Activated CD8-positive, alpha-beta T cell treated with anti-CD3 and anti-CD28 coated beads for 36 hours (primary cell): ENCODE measurements around the gene LRRC40. TPM values are rescaled to one million over a fixed set of nuclear protein-coding genes. Genes with fewer than 3 reads are reported as not detected.

ENCODE experiments used
- ATAC-seq: fragments of 200-7000 bp; cut with Tn5 transposase; one replicate; pipeline ENCODE4 v1.10.0; 2021; ENCODE audit warnings: mild to moderate bottlenecking, moderate library complexity
- CTCF ChIA-PET: fragments of 350-600 bp; sonication (Branson Sonifier 250); formaldehyde crosslinking; loops from one replicate; lab custom pipeline; 2021; ENCODE audit warnings: antibody characterized with exemption; lab: Charles Lee
- POLR2A ChIA-PET: fragments of 350-600 bp; sonication (Branson Sonifier 250); formaldehyde crosslinking; loops from one replicate; lab custom pipeline; 2021; ENCODE audit warnings: antibody characterized with exemption; lab: Charles Lee
- DNase-seq: peaks from one replicate; pipeline ENCODE4 v3.0.0-alpha.2; 2020
- H3K27ac Mint-ChIP-seq: one replicate; pipeline ENCODE4 v1.8.0; 2021; ENCODE audit warnings: mild to moderate bottlenecking, mixed read lengths
- H3K27me3 Mint-ChIP-seq: one replicate; pipeline ENCODE4 v1.8.0; 2021; ENCODE audit warnings: mixed read lengths
- H3K36me3 Mint-ChIP-seq: one replicate; pipeline ENCODE4 v1.8.0; 2021; ENCODE audit warnings: low read depth, mixed read lengths
- H3K4me1 Mint-ChIP-seq: one replicate; pipeline ENCODE4 v1.8.0; 2021; ENCODE audit warnings: low read depth, mixed read lengths
- H3K4me3 Mint-ChIP-seq: one replicate; pipeline ENCODE4 v1.8.0; 2021; ENCODE audit warnings: mild to moderate bottlenecking, moderate library complexity, mixed read lengths
- H3K9me3 Mint-ChIP-seq: one replicate; pipeline ENCODE4 v1.8.0; 2021; ENCODE audit warnings: mixed read lengths
- CTCF ChIP-seq: fragments of 200-600 bp; IDR thresholded peaks from one replicate; pipeline ENCODE4 v1.8.0; 2022; ENCODE audit warnings: antibody characterized with exemption, mild to moderate bottlenecking
- intact Hi-C: fragments of 100-400 bp; cut with micrococcal nuclease; formaldehyde crosslinking; loops from one replicate; pipeline ENCODE4 v1.10.0; 2022
- total RNA-seq, 2 experiments: library from RNA; stranded (reverse); gene quantifications; one replicate each; pipeline ENCODE4 v1.2.3, GENCODE V29; 2021

Gene LRRC40
- total RNA-seq, 2 experiments from 2014 or later, result 20.9 to 21.0 TPM

- H3K9me3 Mint-ChIP-seq, result no peaks in the 10 kb centered on the region
- H3K27me3 Mint-ChIP-seq, result no peaks in the 10 kb centered on the region
- H3K4me1 Mint-ChIP-seq, result no peaks in the 10 kb centered on the region
- no peak for TF ChIP-seq CTCF
- ATAC-seq, result no peak
- H3K36me3 Mint-ChIP-seq, result no peaks in the 10 kb centered on the region
- intact Hi-C loops, result no loop called here
- no peak for DNase-seq
- H3K4me3 Mint-ChIP-seq, result no peak overlapping the region
- H3K27ac Mint-ChIP-seq, result no peak overlapping the region
- ChIA-PET POLR2A (no interaction called here), CTCF (interaction anchor here (1.6 to 3.8 kb wide), 2 partner anchors 8 to 11 kb away, joined by 4 to 23 read pairs; no protein-coding TSS in a partner anchor)
These were observed 64.5 kb downstream of the LRRC40 start for GRCh38 chr1:70140894-70141293.

GRCh38 chr1:70140343-70140742 lies 65.0 kb downstream of the LRRC40 start:
- Mint-ChIP-seq H3K4me1 (no peaks in the 10 kb centered on the region), H3K9me3 (no peaks in the 10 kb centered on the region), H3K27ac (no peak overlapping the region), H3K4me3 (no peak overlapping the region), H3K27me3 (peaks cover 1% of the 10 kb centered on the region), H3K36me3 (no peaks in the 10 kb centered on the region)
- intact Hi-C loops, result no loop called here
- POLR2A ChIA-PET, result no interaction called here
- no peak for DNase-seq
- no peak for ATAC-seq
- CTCF ChIA-PET, result interaction anchor here (1.3 to 1.6 kb wide), 2 partner anchors 9 to 10 kb away, joined by 4 read pairs; no protein-coding TSS in a partner anchor
- TF ChIP-seq CTCF, result no peak

GRCh38 chr1:70134148-70134547 lies 71.2 kb downstream of the LRRC40 start:
- POLR2A ChIA-PET, result no interaction called here
- Mint-ChIP-seq H3K4me1 (no peaks in the 10 kb centered on the region), H3K36me3 (no peaks in the 10 kb centered on the region), H3K27me3 (peaks cover 9% of the 10 kb centered on the region), H3K4me3 (no peak overlapping the region), H3K9me3 (no peaks in the 10 kb centered on the region), H3K27ac (no peak overlapping the region)
- no peak for TF ChIP-seq CTCF
- intact Hi-C loops, result no loop called here
- CTCF ChIA-PET, result interaction anchor here (0.8 to 2.4 kb wide), 5 partner anchors 9 to 382 kb away, joined by 3 to 23 read pairs (median 4); no protein-coding TSS in a partner anchor
- DNase-seq, result no peak
- ATAC-seq, result no peak

- TF ChIP-seq CTCF, result no peak
- CTCF ChIA-PET, result no interaction called here
- H3K4me1 Mint-ChIP-seq, result no peaks in the 10 kb centered on the region
- no peak for ATAC-seq
- DNase-seq, result no peak
- H3K4me3 Mint-ChIP-seq, result no peak overlapping the region
- H3K27ac Mint-ChIP-seq, result no peak overlapping the region
- H3K27me3 Mint-ChIP-seq, result peaks cover 8% of the 10 kb centered on the region
- H3K9me3 Mint-ChIP-seq, result no peaks in the 10 kb centered on the region
- no peaks in the 10 kb centered on the region for H3K36me3 Mint-ChIP-seq
- POLR2A ChIA-PET, result no interaction called here
- intact Hi-C loops, result no loop called here
These were observed 88.3 kb downstream of the LRRC40 start for GRCh38 chr1:70117046-70117445.

GRCh38 chr1:70115315-70115714 lies 90.1 kb downstream of the LRRC40 start:
- DNase-seq, result no peak
- H3K4me3 Mint-ChIP-seq, result no peak overlapping the region
- H3K36me3 Mint-ChIP-seq, result no peaks in the 10 kb centered on the region
- TF ChIP-seq CTCF, result no peak
- no peaks in the 10 kb centered on the region for H3K9me3 Mint-ChIP-seq
- peaks cover 6% of the 10 kb centered on the region for H3K27me3 Mint-ChIP-seq
- ChIA-PET POLR2A (no interaction called here), CTCF (no interaction called here)
- H3K27ac Mint-ChIP-seq, result no peak overlapping the region
- no peaks in the 10 kb centered on the region for H3K4me1 Mint-ChIP-seq
- ATAC-seq, result no peak
- intact Hi-C loops, result no loop called here
